BLaER1 treated with 17β-estradiol and CSF1 and Interleukin-3, amounts not matched to agents 10 nM and 100 nM (cell line): Measurements from ENCODE around the gene BRI3BP.

ENCODE experiments used
- H3K27ac ChIP-seq, 11 experiments: shearing (Covaris generic); formaldehyde crosslinking; 2 replicates each; pipeline ENCODE4 v1.8.1; 2022
- H3K27me3 ChIP-seq, 11 experiments: shearing (Covaris generic); formaldehyde crosslinking; 2 replicates each; pipeline ENCODE4 v1.8.1; 2022
- H3K36me3 ChIP-seq, 11 experiments: shearing (Covaris generic); formaldehyde crosslinking; 2 replicates each; pipeline ENCODE4 v1.8.1; 2022
- H3K4me1 ChIP-seq, 10 experiments: shearing (Covaris generic); formaldehyde crosslinking; 2 replicates each; pipeline ENCODE4 v1.8.1; 2022
- H3K4me2 ChIP-seq, 11 experiments: shearing (Covaris generic); formaldehyde crosslinking; 2 replicates each; pipeline ENCODE4 v1.8.1; 2022
- H3K4me3 ChIP-seq, 10 experiments: shearing (Covaris generic); formaldehyde crosslinking; 2 replicates each; pipeline ENCODE4 v1.8.1; 2022
- H3K9ac ChIP-seq, 11 experiments: shearing (Covaris generic); formaldehyde crosslinking; 2 replicates each; pipeline ENCODE4 v1.8.1; 2022
- H3K9me3 ChIP-seq, 11 experiments: shearing (Covaris generic); formaldehyde crosslinking; replicated peaks in 1 of 11; 2 replicates each; pipeline ENCODE4 v1.8.1; 2022
- H4K20me1 ChIP-seq, 11 experiments: shearing (Covaris generic); formaldehyde crosslinking; 2 replicates each; pipeline ENCODE4 v1.8.1; 2022
- Cebpa-rat ChIP-seq, 11 experiments: shearing (Covaris generic); IDR thresholded peaks; 2 replicates each; pipeline ENCODE4 v1.8.1; 2022

BRI3BP gene

DNA sequence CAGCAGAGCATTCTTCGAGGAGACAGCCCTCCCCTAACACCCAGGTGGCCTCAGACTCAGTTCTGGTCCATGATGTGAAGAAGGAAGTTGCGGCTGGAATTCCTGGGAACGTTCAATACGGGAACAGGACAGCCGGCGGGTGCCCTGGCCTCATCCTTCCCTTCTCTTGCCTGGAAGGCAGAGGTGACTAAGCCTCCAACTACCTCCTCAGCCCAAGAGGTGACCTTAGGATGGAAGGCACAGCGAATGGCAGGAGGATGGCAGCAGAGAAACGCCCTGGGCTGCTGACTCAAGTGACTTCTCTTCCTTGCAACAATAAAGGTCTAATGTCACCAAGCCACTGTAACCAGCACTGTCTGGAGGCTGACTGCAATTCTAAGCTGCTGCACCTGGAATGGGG is 40.6 kb upstream of the BRI3BP start:
- Histone ChIP-seq H3K4me2 (peak overlapping the region; percentile 61 to 95 (median 83)), H3K9ac (peak overlapping the region in 6 of 11 experiments; percentile 11 to 60 (median 40); a peak in 4 of 22 replicates), H3K36me3 (peaks cover 60 to 94% (median 83%) of the 10 kb centered on the region in 11 experiments), H4K20me1 (peaks cover 0 to 68% (median 53%) of the 10 kb centered on the region in 11 experiments; a peak in 17 of 22 replicates), H3K4me1 (peaks cover 19 to 73% (median 67%) of the 10 kb centered on the region in 10 experiments), H3K4me3 (no peak overlapping the region), H3K27me3 (no peaks in the 10 kb centered on the region), H3K9me3 (peaks cover 0 to 17% (median 11%) of the 10 kb centered on the region in 11 experiments; a peak in 16 of 22 replicates), H3K27ac (peak overlapping the region in 2 of 11 experiments; percentile 4 to 26; a peak in 1 of 22 replicates)
- TF ChIP-seq Cebpa-rat (IDR thresholded peaks at IDR 0.05), result no peak

DNA sequence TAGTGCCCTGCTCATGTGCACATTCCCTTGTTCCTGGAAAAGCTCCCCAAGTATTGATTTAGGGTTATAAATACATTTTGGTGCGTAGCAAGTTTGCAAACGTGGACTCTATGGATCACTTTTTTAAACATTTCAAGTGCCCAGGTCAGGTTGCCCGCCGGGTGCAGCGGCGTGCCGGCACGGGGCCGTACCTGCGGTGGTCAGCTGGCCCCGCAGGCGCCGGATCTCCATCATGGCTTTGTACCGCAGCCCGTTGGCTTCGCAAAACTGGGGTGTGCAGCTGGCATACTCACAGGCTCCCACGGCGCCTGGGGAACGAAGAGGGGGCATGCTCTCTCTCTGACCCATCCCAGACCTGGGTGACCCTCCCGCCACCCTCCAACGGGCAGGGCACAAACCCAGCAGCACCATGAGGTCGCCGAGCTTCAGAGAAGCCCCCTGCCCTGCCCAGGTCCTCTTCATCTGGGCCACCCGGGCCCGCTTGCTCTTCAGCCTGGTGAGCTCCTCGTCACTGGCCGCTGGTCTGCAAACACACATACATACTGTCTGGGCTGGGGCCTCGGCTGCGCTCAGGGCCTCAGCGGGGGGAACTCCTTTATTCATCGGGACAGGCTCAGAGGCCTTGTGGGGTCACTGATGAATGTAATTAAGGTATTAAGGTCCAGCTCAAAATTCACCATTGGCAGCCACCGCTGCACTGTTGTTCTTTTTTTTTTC is 39.6 kb upstream of the BRI3BP start:
- Histone ChIP-seq H3K36me3 (peaks cover 66 to 96% (median 86%) of the 10 kb centered on the region in 11 experiments), H4K20me1 (peaks cover 0 to 68% (median 45%) of the 10 kb centered on the region in 11 experiments; a peak in 16 of 22 replicates), H3K27me3 (no peaks in the 10 kb centered on the region), H3K4me3 (no peak overlapping the region), H3K9ac (no peak overlapping the region), H3K27ac (peak overlapping the region in 1 of 11 experiments; percentile 45; a peak in 3 of 22 replicates), H3K4me2 (peak overlapping the region; percentile 61 to 95 (median 83)), H3K9me3 (peaks cover 0 to 17% (median 11%) of the 10 kb centered on the region in 11 experiments; a peak in 16 of 22 replicates), H3K4me1 (peaks cover 19 to 62% (median 57%) of the 10 kb centered on the region in 10 experiments)
- TF ChIP-seq Cebpa-rat (IDR thresholded peaks at IDR 0.05), result no peak

DNA sequence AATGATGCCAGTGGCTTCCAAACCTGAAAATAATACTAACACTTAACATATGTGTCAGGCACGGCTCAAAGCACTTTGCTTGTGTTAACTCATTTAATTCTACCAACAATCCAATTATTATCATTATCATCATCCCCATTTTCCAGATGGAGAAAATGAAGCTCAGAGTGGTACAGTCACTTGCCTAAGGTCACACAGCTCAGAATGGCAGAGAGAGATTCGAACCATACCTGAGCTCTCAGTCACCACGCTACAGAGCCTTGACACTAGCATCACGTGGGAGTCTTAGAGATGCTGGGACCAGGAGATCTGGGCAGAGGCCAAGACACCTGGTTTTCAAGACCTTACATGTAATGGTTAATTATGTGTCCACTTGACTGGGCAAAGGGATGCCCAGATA is 38.7 kb upstream of the BRI3BP start:
- no peak overlapping the region for H3K9ac ChIP-seq
- H3K4me2 ChIP-seq, result peak overlapping the region in 2 of 11 experiments; percentile 72 to 89; a peak in 1 of 22 replicates
- peaks cover 19 to 53% (median 48%) of the 10 kb centered on the region in 10 experiments for H3K4me1 ChIP-seq
- peaks cover 0 to 17% (median 11%) of the 10 kb centered on the region in 11 experiments; a peak in 16 of 22 replicates for H3K9me3 ChIP-seq
- TF ChIP-seq Cebpa-rat (IDR thresholded peaks at IDR 0.05), result no peak
- H3K27me3 ChIP-seq, result no peaks in the 10 kb centered on the region
- no peak overlapping the region for H3K27ac ChIP-seq
- peaks cover 70 to 96% (median 86%) of the 10 kb centered on the region in 11 experiments for H3K36me3 ChIP-seq
- peaks cover 0 to 61% (median 36%) of the 10 kb centered on the region in 11 experiments; a peak in 16 of 22 replicates for H4K20me1 ChIP-seq
- H3K4me3 ChIP-seq, result 0 out of 20 replicates have a peak overlapping the region, but pooled peaks of 1 of the 10 experiments have one; percentile 5

DNA sequence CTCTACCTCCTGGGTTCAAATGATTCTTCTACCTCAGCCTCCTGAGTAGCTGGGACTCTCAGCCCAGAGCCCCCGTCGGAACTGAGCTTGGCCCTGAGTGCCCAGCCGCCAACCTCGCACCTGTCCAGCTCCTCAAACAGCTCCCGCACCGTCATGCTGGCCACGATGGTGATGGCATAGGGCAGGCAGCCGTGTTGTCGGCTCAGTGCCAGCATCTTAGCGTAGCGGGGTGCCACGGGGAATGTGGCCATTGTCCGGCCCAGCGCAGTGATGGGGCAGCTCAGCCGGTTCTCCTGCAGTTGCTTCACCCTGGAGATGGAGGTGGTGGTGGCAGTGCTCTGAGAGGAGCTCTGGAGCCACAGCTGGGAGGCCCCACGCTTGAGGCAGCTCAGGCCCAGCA is 36.9 kb upstream of the BRI3BP start:
- Histone ChIP-seq H3K9me3 (peaks cover 0 to 17% (median 11%) of the 10 kb centered on the region in 11 experiments; a peak in 16 of 22 replicates), H3K4me3 (no peak overlapping the region), H3K27ac (no peak overlapping the region), H3K4me1 (peaks cover 19 to 35% (median 30%) of the 10 kb centered on the region in 10 experiments), H3K9ac (no peak overlapping the region), H3K4me2 (no peak overlapping the region), H3K27me3 (no peaks in the 10 kb centered on the region), H3K36me3 (peaks cover 74 to 96% (median 86%) of the 10 kb centered on the region in 11 experiments), H4K20me1 (peaks cover 0 to 57% (median 29%) of the 10 kb centered on the region in 11 experiments; a peak in 16 of 22 replicates)
- no peak for TF ChIP-seq Cebpa-rat (IDR thresholded peaks at IDR 0.05)

DNA sequence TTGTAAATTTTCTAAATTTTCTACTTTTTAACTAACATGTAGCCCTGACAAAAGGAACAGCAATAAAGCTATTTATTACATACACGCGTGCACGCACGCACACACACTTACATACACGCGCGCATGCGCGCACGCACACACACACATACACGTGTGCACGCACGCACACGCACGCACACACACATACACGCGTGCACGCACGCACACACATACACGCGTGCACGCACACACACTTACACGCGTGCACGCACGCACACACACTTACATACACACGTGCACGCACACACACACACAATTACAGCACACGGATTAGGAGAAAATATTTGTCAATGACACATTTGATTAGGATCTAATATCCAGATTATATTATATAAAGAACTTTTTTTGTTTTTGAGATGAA is 32.4 kb upstream of the BRI3BP start:
- no peak for TF ChIP-seq Cebpa-rat (IDR thresholded peaks at IDR 0.05)
- Histone ChIP-seq H3K4me2 (no peak overlapping the region), H3K36me3 (peaks cover 86 to 100% (median 99%) of the 10 kb centered on the region in 11 experiments), H3K27ac (no peak overlapping the region), H3K27me3 (no peaks in the 10 kb centered on the region), H3K4me1 (peaks cover 0 to 8% (median 4%) of the 10 kb centered on the region in 10 experiments; a peak in 4 of 20 replicates), H3K9ac (no peak overlapping the region), H4K20me1 (peaks cover 0 to 66% (median 22%) of the 10 kb centered on the region in 11 experiments; a peak in 11 of 22 replicates), H3K4me3 (no peak overlapping the region), H3K9me3 (no peaks in the 10 kb centered on the region)

DNA sequence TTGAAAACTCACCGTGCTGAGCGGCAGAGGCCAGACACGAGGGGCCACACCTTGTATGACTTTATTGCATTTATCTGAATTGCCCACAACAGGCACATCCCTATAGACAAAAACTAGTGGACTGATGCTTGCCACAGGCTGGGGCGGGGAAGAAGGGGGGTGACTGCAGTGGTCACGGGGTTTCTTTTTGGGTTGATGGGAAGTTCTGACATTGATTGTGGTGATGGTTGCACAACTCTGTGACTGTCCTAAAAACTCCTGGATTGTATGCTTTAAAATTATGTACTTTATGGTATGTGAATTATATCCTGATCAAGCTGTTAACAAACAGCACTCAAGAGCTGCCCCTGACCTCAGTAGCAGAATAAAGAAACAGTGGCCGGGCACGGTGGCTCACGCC is 30.2 kb upstream of the BRI3BP start:
- TF ChIP-seq Cebpa-rat (IDR thresholded peaks at IDR 0.05), result no peak
- H3K36me3 ChIP-seq, result peaks cover 87 to 100% (median 100%) of the 10 kb centered on the region in 11 experiments
- no peak overlapping the region for H3K4me3 ChIP-seq
- H3K4me2 ChIP-seq, result 0 out of 22 replicates have a peak overlapping the region, but pooled peaks of 2 of the 11 experiments have one; percentile 2 to 8
- H3K9me3 ChIP-seq, result no peaks in the 10 kb centered on the region
- peak overlapping the region in 1 of 11 experiments; percentile 26; a peak in 1 of 22 replicates for H3K9ac ChIP-seq
- no peak overlapping the region for H3K27ac ChIP-seq
- H4K20me1 ChIP-seq, result peaks cover 0 to 80% (median 28%) of the 10 kb centered on the region in 11 experiments; a peak in 13 of 22 replicates
- H3K27me3 ChIP-seq, result no peaks in the 10 kb centered on the region
- H3K4me1 ChIP-seq, result peaks cover 0 to 8% (median 4%) of the 10 kb centered on the region in 10 experiments; a peak in 4 of 20 replicates

GRCh38 chr12:124964251-124964650 is 29.2 kb upstream of the BRI3BP start:
- no peaks in the 10 kb centered on the region for H3K9me3 ChIP-seq
- no peak overlapping the region for H3K4me3 ChIP-seq
- H3K4me2 ChIP-seq, result no peak overlapping the region
- H4K20me1 ChIP-seq, result peaks cover 0 to 79% (median 28%) of the 10 kb centered on the region in 11 experiments; a peak in 13 of 22 replicates
- H3K36me3 ChIP-seq, result peaks cover 87 to 100% (median 99%) of the 10 kb centered on the region in 11 experiments
- no peak overlapping the region for H3K27ac ChIP-seq
- no peak for TF ChIP-seq Cebpa-rat (IDR thresholded peaks at IDR 0.05)
- H3K9ac ChIP-seq, result no peak overlapping the region
- H3K4me1 ChIP-seq, result peaks cover 0 to 8% (median 4%) of the 10 kb centered on the region in 10 experiments; a peak in 4 of 20 replicates
- no peaks in the 10 kb centered on the region for H3K27me3 ChIP-seq

GRCh38 chr12:124964836-124965462 is 28.5 kb upstream of the BRI3BP start:
- peaks cover 87 to 100% (median 99%) of the 10 kb centered on the region in 11 experiments for H3K36me3 ChIP-seq
- H3K4me1 ChIP-seq, result peaks cover 0 to 8% (median 4%) of the 10 kb centered on the region in 10 experiments; a peak in 4 of 20 replicates
- H3K9me3 ChIP-seq, result no peaks in the 10 kb centered on the region
- no peak overlapping the region for H3K9ac ChIP-seq
- no peak for TF ChIP-seq Cebpa-rat (IDR thresholded peaks at IDR 0.05)
- no peak overlapping the region for H3K4me2 ChIP-seq
- H3K27ac ChIP-seq, result no peak overlapping the region
- H3K27me3 ChIP-seq, result no peaks in the 10 kb centered on the region
- peaks cover 0 to 79% (median 28%) of the 10 kb centered on the region in 11 experiments; a peak in 13 of 22 replicates for H4K20me1 ChIP-seq
- no peak overlapping the region for H3K4me3 ChIP-seq
